ENCODE measurements around the gene LRRC74A. TPM values are rescaled to one million over a fixed set of nuclear protein-coding genes. Genes with fewer than 3 reads are reported as not detected.

The LRRC74A gene
- total and polyA plus RNA-seq, 2 experiments from 2014 or later: not detected

- no peak for TF ChIP-seq REST (IDR thresholded peaks at IDR 0.05; ENCODE audit: unreplicated experiment)
- TF ChIP-seq ZNF331 (CRISPR knock-in tag; IDR thresholded peaks at IDR 0.05; ENCODE audit: low read depth): no peak
- TF ChIP-seq POLR2AphosphoS5 (IDR thresholded peaks at IDR 0.05; ENCODE audit: low read depth): no peak
- no peak for TF ChIP-seq JUNB (IDR thresholded peaks at IDR 0.05; ENCODE audit: unreplicated experiment)
- no peak for TF ChIP-seq STAT1 (IDR thresholded peaks at IDR 0.05; ENCODE audit: unreplicated experiment)
- no peak for TF ChIP-seq ZNF114 (CRISPR knock-in tag; IDR thresholded peaks at IDR 0.05)
Observed at GRCh38 chr14:76780875-76781647, 45.1 kb upstream of the LRRC74A start (continued).

GRCh38 chr14:76781648-76782051, 44.6 kb upstream of the LRRC74A start:
- Histone ChIP-seq H2AFZ (no peak overlapping the region), H3F3A (replicated peaks; ENCODE audit: low read depth) (no peaks in the 10 kb centered on the region), H3K27me3 (ENCODE audit: insufficient read depth) (no peaks in the 10 kb centered on the region), H3K4me1 (ENCODE audit: insufficient read depth) (no peaks in the 10 kb centered on the region), H3K9me2 (ENCODE audit: insufficient read depth) (no peaks in the 10 kb centered on the region), H3K4me2 (no peak overlapping the region), H3K36me3 (ENCODE audit: insufficient read depth) (peaks cover 4% of the 10 kb centered on the region; the same call in 1 of the 2 replicates), H3K4me3 (no peak overlapping the region), H4K20me1 (replicated peaks; ENCODE audit: insufficient read depth) (0 out of 2 replicates have a peak, but pooled peaks cover 3% of the 10 kb centered on the region), H3K27ac (ENCODE audit: low read depth) (no peak overlapping the region), H3K79me2 (replicated peaks; ENCODE audit: insufficient read depth) (no peaks in the 10 kb centered on the region)
- H3K4me3 Mint-ChIP-seq: no peak overlapping the region
- ATAC-seq (no peak), DNase-seq (ENCODE audit: low spot score) (no peak)
- H3K27ac Mint-ChIP-seq: no peak overlapping the region
- H3K9me3 Mint-ChIP-seq: no peaks in the 10 kb centered on the region
- TF ChIP-seq JUNB (IDR thresholded peaks at IDR 0.05; ENCODE audit: unreplicated experiment): no peak
- no peak for TF ChIP-seq ZNF331 (CRISPR knock-in tag; IDR thresholded peaks at IDR 0.05; ENCODE audit: low read depth)
- no peak for TF ChIP-seq CREB1 (CRISPR knock-in tag; IDR thresholded peaks at IDR 0.05; ENCODE audit: low read depth)
- TF ChIP-seq ETS1 (IDR thresholded peaks at IDR 0.05): no peak
- no peak for TF ChIP-seq EZH2 (IDR thresholded peaks at IDR 0.05; ENCODE audit: low read depth, unreplicated experiment)
- TF ChIP-seq STAT1 (IDR thresholded peaks at IDR 0.05; ENCODE audit: unreplicated experiment): no peak
- H3K36me3 Mint-ChIP-seq (ENCODE audit: low read depth): peaks cover 25% of the 10 kb centered on the region
- peaks cover 22% of the 10 kb centered on the region for H3K4me1 Mint-ChIP-seq
- peaks cover 13% of the 10 kb centered on the region for H3K27me3 Mint-ChIP-seq (ENCODE audit: insufficient read depth, low read depth, poor library complexity)
